ENCODE data around the gene KCNQ1.
A peak's percentile ranks its signal among the peaks of the same experiment; 100 is the strongest.

The KCNQ1 gene

GRCh38 chr11:2410616-2411015, 34.2 kb upstream of the KCNQ1 start:
- DNase-seq, result no peak

DNA sequence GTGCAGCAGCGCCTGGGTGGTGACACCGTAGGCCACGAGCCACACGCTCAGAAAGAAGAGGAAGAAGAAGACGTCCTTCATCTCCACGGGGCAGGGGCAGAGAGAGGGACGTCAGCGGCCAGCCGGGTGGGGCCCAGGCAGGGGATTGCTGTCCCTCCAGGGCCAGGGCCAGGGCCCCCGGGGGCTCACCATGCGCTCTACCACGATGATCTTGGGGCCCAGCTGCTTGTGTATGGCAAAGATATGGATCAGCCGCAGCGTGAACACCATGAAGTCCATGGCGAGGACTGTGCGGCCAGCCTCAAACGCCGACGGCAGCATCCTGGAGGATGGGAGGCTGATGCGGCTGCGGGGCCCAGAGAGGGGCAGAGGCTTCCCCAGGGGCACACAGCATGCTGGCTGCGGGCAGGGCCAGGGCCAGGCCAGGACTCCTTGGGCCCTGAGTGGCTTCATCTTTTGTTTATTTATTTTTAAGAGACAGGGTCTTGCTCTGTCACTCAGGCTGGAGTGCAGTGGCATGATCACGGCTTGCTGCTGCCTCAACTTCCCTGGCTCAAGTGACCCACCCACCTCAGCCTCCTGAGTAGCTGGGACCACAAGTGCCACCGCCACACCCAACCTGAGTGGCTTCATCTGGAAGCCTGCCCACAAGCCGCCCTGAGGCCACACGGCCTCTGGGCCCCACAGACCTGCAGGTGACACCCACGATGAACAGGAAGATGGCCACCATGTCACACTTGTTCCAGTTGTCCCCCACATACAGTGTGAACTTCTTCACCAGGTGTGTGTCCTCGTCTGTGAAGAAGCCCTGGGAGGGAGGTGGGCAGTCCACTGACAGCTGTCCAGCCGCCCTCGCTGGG, 33.1 kb upstream of the KCNQ1 start:
- DNase-seq, result no peak

- DNase-seq, result no peak
Observed at GRCh38 chr11:2412323-2412722, 32.5 kb upstream of the KCNQ1 start.

- DNase-seq, result no peak
Observed at GRCh38 chr11:2413742-2414579, 30.8 kb upstream of the KCNQ1 start.

- no peak for DNase-seq
Observed at GRCh38 chr11:2414616-2415015, 30.2 kb upstream of the KCNQ1 start.

DNA sequence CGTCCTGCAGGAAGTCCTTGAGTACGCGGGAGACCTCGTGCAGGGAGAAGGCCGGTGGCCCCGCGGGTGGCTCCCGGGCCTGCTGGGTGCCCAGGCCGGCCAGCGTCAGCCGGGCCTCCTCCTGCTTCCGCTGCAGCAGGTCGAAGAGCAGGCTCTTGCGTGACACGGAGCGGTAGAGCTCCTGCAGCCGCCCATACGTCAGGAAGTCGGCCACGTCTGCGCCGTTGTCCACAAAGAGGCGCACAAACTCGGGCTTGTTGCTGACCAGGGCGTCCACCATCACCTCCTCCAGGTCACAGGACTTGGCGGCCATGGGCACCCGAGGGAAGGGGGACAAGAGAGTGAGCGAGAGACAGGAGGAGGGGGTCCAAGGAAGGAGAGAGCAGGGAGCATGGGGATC, 29.6 kb upstream of the KCNQ1 start:
- no peak for DNase-seq

DNA sequence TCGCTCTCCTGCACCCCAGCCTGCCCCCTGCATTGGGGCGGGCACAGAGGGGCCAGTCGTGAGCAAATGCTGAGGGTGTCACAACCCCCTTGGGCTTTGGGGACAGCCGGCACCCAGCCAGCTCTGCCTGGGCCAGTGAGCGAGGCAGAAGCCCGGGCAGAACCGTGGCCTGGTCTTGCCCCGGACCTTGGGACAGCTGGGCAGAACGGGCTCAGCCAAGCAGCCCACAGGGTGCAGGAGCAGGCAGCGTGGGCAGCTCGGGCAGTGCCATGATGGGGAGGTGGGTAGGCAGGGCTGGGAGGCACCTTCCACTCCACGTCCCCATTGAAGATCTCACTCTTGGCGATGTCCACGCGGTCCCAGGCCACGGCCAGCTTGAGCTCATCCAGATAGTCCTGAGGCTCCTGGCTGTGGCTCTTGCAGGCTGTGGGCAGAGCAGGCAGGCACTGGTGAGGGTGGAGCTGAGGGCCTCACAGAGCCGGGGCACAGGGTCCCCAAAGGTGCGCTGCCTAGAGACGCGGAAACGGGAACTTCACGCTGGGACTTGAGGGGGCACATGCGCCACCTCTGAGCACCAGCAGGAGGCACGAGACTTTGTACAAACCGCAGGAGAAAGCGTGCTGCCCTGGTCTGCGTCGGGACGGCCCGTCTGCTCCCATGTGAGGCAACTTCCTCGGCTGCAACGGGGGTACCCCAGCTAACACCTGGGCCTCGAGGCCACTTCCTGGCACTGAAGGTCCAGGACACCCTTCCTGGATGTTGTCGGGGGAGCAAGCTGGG, 29.0 kb upstream of the KCNQ1 start:
- DNase-seq, result no peak

DNA sequence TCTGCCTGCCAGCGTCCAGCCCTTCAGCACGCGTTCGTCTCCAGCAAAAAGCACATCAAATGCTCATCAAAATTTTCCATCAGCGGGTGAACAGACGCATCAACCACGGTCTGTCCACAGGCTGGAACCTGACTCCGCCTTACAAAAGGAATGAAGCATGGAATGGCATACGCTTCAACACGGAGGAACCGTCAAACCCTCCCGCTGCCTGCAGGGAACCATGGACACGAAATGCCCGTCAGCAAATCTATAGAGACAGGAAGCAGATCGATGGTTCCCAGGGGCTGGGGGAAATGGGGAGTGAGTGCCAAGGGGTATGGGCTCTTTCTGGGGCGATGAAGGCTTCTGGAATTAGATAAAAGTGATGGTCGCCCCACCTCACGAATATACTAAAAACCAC, 28.0 kb upstream of the KCNQ1 start:
- no peak for DNase-seq

- DNase-seq, result no peak
Observed at GRCh38 chr11:2417856-2418692, 26.7 kb upstream of the KCNQ1 start.

- no peak for DNase-seq
Observed at GRCh38 chr11:2418693-2419360, 26.0 kb upstream of the KCNQ1 start.

GRCh38 chr11:2419638-2420501, 24.9 kb upstream of the KCNQ1 start:
- DNase-seq, result peak; percentile 81

DNA sequence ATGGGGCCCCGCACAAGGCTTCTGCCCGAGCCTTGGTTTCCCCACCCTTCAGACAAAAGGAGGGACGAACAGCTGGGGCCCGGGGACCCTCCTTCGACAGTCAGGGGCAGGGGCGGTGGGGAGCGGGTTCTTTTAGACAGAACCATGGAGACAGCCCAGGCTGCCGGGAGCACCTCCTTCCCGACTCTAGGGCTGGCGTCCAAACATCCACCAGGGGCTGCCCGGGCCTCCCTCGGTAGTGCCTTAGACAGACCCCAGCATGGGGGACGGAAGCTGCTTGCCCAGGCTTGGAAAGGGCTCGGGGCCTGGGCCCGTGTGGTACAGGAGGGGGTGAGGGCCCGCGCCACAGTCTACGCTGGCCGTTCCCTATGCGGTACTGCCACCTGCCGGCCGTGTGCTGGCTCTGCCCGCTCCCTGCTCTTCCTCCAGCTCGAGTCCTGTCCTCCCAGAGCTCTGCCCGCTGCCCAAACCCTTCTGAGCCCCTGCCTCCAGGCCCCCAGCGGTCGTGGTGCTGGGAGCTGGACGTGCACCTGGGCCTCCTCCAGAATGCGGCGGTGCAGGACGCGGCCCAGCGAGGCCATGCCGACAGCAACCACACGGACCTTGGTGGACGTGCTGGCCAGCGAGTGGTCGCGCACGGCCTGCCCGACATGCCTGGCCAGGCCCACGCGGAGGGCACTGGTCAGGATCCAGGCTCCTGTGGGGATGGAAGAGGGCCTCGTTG, 24.1 kb upstream of the KCNQ1 start:
- peak; percentile 83 for DNase-seq

DNA sequence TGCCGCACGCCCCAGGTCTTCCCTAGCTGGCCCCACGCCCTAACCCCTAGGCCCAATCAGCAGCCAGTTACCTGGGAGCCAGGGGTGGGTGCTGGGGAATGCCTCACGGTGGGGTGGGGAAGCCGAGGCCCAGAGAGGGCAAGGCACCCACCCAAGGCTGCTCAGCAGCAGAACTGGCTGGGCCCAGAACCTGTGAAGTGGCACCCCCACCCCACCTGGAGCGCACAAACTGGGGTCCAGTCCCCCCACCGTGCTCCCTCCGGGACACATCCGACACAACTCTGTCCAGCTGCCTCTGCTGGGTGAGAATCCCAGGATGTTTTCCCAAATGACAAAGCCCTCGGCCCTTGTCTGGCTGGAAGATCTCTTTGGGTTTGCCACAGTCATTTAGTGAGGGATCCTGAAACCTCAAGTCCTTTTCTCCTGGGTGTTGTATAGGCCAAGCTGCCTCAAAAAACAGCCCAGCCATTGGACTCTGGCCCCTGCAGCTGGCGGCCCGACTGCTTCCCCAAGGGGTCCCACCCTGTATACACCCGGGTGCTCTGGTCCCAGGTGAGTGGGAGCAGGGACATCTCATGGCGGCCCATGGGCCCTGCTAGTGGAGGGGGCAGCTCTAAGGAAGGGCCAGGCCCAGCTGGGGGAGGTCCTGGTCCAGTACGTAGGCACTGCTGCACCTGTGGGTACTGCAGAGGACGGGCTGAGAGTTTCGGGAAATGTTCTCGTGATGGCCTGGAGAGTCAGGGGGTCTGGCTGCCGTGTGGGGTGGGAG, 23.4 kb upstream of the KCNQ1 start:
- no peak for DNase-seq

- no peak for DNase-seq
Observed at GRCh38 chr11:2421996-2422395, 22.8 kb upstream of the KCNQ1 start.

GRCh38 chr11:2422461-2423156, 22.2 kb upstream of the KCNQ1 start:
- no peak for DNase-seq

DNA sequence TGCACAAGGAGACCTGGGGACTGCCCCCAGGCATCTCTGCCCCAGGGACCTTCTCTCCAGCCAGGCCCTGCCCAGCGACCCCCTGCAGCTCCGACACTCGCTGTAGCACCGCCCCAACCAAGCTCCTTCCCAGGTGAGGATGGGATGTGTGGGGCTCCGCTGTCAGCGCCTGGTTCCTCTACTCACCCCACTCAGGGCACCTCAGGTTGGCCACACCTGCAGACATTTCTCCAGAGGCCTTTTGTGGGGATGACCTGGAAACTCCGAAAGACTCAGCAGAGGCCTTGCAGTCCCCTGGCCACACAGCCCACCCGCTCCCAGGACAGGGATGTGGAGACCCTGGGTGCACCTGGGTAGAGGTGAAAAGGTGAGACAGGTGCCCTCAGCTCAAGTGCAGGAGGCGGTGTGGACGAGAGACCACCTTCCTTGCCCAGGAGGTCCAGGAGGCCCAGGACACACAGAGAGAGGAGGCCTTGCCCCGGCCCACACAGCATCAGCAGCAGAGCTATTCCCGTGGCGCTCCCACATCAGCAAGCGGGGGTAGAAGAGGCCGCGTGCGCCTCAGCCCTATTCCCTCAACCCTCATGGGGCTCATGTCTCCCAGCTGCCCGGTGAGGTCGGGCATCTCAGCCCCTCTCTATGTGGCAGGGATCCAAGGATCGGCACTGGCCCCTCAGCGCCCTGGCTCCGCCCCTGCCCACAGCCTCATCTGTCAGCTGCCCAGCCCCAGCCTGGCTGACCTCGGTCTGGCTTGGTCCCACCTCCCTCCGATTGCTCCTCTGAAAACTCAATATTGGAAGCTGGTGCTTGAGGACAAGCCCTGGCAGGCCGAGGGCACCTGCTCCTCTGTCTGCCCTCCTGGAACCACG, 21.4 kb upstream of the KCNQ1 start:
- no peak for DNase-seq

DNA sequence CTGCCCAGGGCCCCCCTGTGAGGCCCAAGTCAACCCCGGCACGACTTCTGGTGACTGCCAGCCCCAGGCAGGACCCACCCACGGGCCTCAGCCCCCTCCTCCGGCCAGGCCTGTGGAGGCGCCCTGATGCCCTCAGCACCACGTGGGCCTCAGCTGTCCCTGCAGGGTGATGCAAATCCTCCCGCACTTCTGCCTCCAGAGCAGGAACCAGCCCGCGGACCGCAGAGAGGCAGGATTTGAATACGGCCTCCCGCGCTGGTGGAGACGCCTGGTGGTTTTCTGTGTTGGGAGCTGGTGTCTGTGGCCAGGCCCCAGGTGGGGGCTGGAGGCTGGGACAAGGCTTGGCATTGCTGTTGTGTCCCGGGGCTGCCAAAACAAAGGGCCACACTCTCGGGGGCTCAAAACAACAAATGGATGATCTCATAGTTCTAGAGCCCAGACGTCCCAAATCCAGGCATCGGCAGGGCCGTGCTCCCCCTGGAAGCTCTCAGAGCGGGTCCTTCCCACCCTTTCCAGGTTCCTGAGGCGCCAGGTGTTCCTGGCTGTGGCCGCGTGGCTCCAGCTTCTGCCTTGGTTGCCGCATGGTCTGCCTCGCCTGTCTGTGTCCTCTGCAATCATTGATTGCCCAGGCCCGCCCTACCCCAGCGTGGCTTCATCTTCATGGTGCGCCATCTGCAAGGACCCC, 19.9 kb upstream of the KCNQ1 start:
- DNase-seq, result no peak

All from right hindlimb (tissue), 1 donor.